Measurements from ENCODE around the gene FARS2.

GRCh38 chr6:5481033-5481432 is 219.7 kb downstream of the FARS2 start:
- TF ChIP-seq HDGF (IDR thresholded peaks at IDR 0.05; ENCODE audit: borderline replicate concordance) (no peak), ELF4 (IDR thresholded peaks at IDR 0.05) (no peak), FOXM1 (IDR thresholded peaks at IDR 0.05; ENCODE audit: borderline replicate concordance) (no peak), NFRKB (IDR thresholded peaks at IDR 0.05) (no peak)
